Liver (tissue), 9 donors: ENCODE data around the gene PLCB2. TPM values are rescaled to one million over a fixed set of nuclear protein-coding genes. Genes with fewer than 3 reads are reported as not detected.
A peak's percentile ranks its signal among the peaks of the same experiment; 100 is the strongest.

ENCODE experiments used
- DNase-seq: peaks from one replicate; pipeline ENCODE4 v3.0.0-alpha.2; 2017; ENCODE audit warnings: low spot score
- H3K27ac ChIP-seq, 2 donors: one replicate each; pipeline ENCODE4 v1.7.0; 2013; ENCODE audit warnings: inconsistent platforms in 2 of 2, low read length in 2 of 2, control low read depth in 1 of 2, low read depth in 1 of 2, mild to moderate bottlenecking in 1 of 2
- H3K27me3 ChIP-seq, 4 donors: one replicate each; pipeline versions ENCODE4 v1.6.1 to v1.7.0; 2013; ENCODE audit warnings: low read length in 3 of 4, inconsistent platforms in 1 of 4, mild to moderate bottlenecking in 1 of 4, moderate library complexity in 1 of 4; ENCODE audit not compliant: control insufficient read depth in 4 of 4, insufficient read depth in 4 of 4
- H3K36me3 ChIP-seq, 4 donors: one replicate each; pipeline versions ENCODE4 v1.6.1 to v1.7.0; 2013; ENCODE audit warnings: low read length in 3 of 4, mild to moderate bottlenecking in 3 of 4, low read depth in 1 of 4, moderate library complexity in 1 of 4; ENCODE audit not compliant: control insufficient read depth in 4 of 4, insufficient read depth in 3 of 4
- H3K4me1 ChIP-seq, 4 donors: one replicate each; pipeline versions ENCODE4 v1.6.1 to v1.7.0; 2013; ENCODE audit warnings: low read length in 3 of 4, mild to moderate bottlenecking in 3 of 4, moderate library complexity in 1 of 4; ENCODE audit not compliant: control insufficient read depth in 4 of 4, insufficient read depth in 4 of 4
- H3K4me3 ChIP-seq, 3 donors: one replicate each; pipeline versions ENCODE4 v1.6.1 to v1.7.0; 2013; ENCODE audit warnings: low read length in 3 of 3, control low read depth in 1 of 3, low read depth in 1 of 3, mild to moderate bottlenecking in 1 of 3
- H3K9ac ChIP-seq, 2 donors: one replicate each; pipeline ENCODE4 v1.7.0; 2013; ENCODE audit warnings: low read length in 2 of 2, mild to moderate bottlenecking in 2 of 2, moderate library complexity in 2 of 2, control low read depth in 1 of 2, low read depth in 1 of 2
- H3K9me3 ChIP-seq, 4 donors: one replicate each; pipeline versions ENCODE4 v1.6.1 to v1.7.0; 2013; ENCODE audit warnings: low read length in 3 of 4; ENCODE audit not compliant: control insufficient read depth in 4 of 4
- HNF4A ChIP-seq, 2 donors: conservative IDR thresholded peaks; 2 replicates each; pipeline ENCODE4 v1.6.1; 2016; ENCODE audit warnings: antibody characterized with exemption in 2 of 2, mild to moderate bottlenecking in 2 of 2
- HNF4G ChIP-seq: IDR thresholded peaks from 2 replicates; pipeline ENCODE4 v1.6.1; 2016; ENCODE audit warnings: antibody characterized with exemption
- JUND ChIP-seq, 2 donors: IDR thresholded peaks; 2 replicates each; pipeline ENCODE4 v1.6.1; 2016; ENCODE audit warnings: antibody characterized with exemption in 2 of 2
- MAX ChIP-seq: IDR thresholded peaks from 2 replicates; pipeline ENCODE4 v1.6.1; 2016; ENCODE audit warnings: antibody characterized with exemption
- RAD21 ChIP-seq, 2 donors: IDR thresholded peaks; 2 replicates each; pipeline ENCODE4 v1.6.1; 2016; ENCODE audit warnings: antibody characterized with exemption in 2 of 2, mild to moderate bottlenecking in 2 of 2
- RXRA ChIP-seq, 2 donors: IDR thresholded peaks; 2 replicates each; pipeline ENCODE4 v1.6.1; 2017 to 2018; ENCODE audit warnings: antibody characterized with exemption in 2 of 2, mild to moderate bottlenecking in 1 of 2
- WGBS: extraction: QIAGEN DNeasy Blood & Tissue Kit; methylation state at CpG from one replicate; pipeline ENCODE4 v1.1.7; 2013; 5-methylcytosine and 5-hydroxymethylcytosine counted together
- polyA plus RNA-seq, 2 donors: library from polyadenylated mRNA; stranded (reverse) in 1 of 2; unstranded in 1 of 2; fragments of 200-250 nt in 1 of 2; fragments of >200 nt in 1 of 2; fragmentation: Nextera tagmentation in 1 of 2; extraction: Ambion mirVana in 1 of 2; gene quantifications; one replicate each; pipeline versions ENCODE4 v1.2.1 to v1.2.3, GENCODE V29; 2013 to 2015
- total RNA-seq, 2 donors: library from RNA; depleted of rRNA; stranded (reverse); fragments of >200 nt; gene quantifications; one replicate each; pipeline ENCODE4 v1.2.3, GENCODE V29; 2014
- TF ChIP-seq, protein P1 (sequence below): fragments of 150-350 bp; IDR thresholded peaks from 2 replicates; pipeline ENCODE4 v1.5.1; 2017; ENCODE audit warnings: improper control_type of control experiment, low read depth, low read length; ENCODE audit not compliant: missing input control
- TF ChIP-seq, protein P2 (sequence below): IDR thresholded peaks from 2 replicates; pipeline ENCODE4 v1.6.1; 2016; ENCODE audit warnings: antibody characterized with exemption, mild to moderate bottlenecking
- donor health status: healthy.
- donor health status: healthy.
- donor health status: healthy.
- donor health status: healthy.
- donor health status: healthy.

PLCB2 gene
- total and polyA plus RNA-seq, 4 donors: 2.1 to 13.3 (median 7.6) TPM

DNA sequence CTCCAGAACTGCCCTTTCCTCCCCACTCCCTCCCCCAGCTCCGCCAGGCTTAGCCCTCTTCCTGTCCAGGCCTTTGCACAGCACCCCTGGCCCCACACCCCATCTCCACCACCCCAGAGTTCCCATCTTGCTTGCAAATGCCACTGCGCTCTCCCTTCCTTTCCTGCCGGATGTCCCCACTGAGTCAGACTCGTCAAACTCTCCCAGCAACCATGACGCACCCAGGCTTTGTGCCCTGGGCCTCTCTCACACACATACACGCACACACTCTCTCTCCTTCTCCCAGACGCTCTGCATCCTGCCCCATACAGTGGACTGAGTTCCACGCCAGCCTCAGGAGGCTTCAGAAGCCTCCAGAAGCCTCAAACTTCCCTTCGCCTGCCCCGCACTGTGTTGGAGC lies 35.8 kb upstream of the PLCB2 start:
- Histone ChIP-seq H3K27ac (no peak overlapping the region), H3K4me3 (no peak overlapping the region), H3K4me1 (peaks cover 7 to 27% (median 17%) of the 10 kb centered on the region in 4 donors), H3K36me3 (no peaks in the 10 kb centered on the region), H3K9me3 (no peaks in the 10 kb centered on the region), H3K9ac (no peak overlapping the region), H3K27me3 (no peaks in the 10 kb centered on the region)
- DNase-seq: no peak
- TF ChIP-seq, protein P1, sequence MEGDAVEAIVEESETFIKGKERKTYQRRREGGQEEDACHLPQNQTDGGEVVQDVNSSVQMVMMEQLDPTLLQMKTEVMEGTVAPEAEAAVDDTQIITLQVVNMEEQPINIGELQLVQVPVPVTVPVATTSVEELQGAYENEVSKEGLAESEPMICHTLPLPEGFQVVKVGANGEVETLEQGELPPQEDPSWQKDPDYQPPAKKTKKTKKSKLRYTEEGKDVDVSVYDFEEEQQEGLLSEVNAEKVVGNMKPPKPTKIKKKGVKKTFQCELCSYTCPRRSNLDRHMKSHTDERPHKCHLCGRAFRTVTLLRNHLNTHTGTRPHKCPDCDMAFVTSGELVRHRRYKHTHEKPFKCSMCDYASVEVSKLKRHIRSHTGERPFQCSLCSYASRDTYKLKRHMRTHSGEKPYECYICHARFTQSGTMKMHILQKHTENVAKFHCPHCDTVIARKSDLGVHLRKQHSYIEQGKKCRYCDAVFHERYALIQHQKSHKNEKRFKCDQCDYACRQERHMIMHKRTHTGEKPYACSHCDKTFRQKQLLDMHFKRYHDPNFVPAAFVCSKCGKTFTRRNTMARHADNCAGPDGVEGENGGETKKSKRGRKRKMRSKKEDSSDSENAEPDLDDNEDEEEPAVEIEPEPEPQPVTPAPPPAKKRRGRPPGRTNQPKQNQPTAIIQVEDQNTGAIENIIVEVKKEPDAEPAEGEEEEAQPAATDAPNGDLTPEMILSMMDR: no peak
- WGBS: 84% methylated on average over 10 of the region's 10 CpGs

- peaks cover 7 to 27% (median 20%) of the 10 kb centered on the region in 4 donors for H3K4me1 ChIP-seq
- no peak overlapping the region for H3K27ac ChIP-seq
- no peak overlapping the region for H3K4me3 ChIP-seq
- no peaks in the 10 kb centered on the region for H3K27me3 ChIP-seq
- no peak for DNase-seq
- no peaks in the 10 kb centered on the region for H3K36me3 ChIP-seq
- 70% methylated on average over 7 of the region's 7 CpGs for WGBS
- no peaks in the 10 kb centered on the region for H3K9me3 ChIP-seq
- no peak for TF ChIP-seq RAD21 (IDR thresholded peaks at IDR 0.05)
- TF ChIP-seq MAX: no peak
- no peak for TF ChIP-seq JUND (IDR thresholded peaks at IDR 0.05)
- no peak for TF ChIP-seq HNF4A (conservative IDR thresholded peaks at IDR 0.05)
- TF ChIP-seq HNF4G: no peak
- H3K9ac ChIP-seq: no peak overlapping the region
Observed at GRCh38 chr15:40342416-40343320, 34.9 kb upstream of the PLCB2 start.

GRCh38 chr15:40340740-40341400 lies 33.1 kb upstream of the PLCB2 start, which contains the start of gene CCDC9B:
TSS of gene CCDC9B (minus strand) at chr15:40340939. CDS start at chr15:40340819, 120 bp downstream.
- H3K9ac ChIP-seq: peak within 1 kb of the TSS; percentile 10 to 41
- no peaks in the 10 kb centered on the region for H3K36me3 ChIP-seq
- TF ChIP-seq JUND (IDR thresholded peaks at IDR 0.05) (no peak), HNF4A (conservative IDR thresholded peaks at IDR 0.05) (peak; percentile 35 to 61), RXRA (IDR thresholded peaks at IDR 0.05) (peak; percentile 43 to 55), RAD21 (IDR thresholded peaks at IDR 0.05) (peak; percentile 32 to 36)
- TF ChIP-seq, protein P2, sequence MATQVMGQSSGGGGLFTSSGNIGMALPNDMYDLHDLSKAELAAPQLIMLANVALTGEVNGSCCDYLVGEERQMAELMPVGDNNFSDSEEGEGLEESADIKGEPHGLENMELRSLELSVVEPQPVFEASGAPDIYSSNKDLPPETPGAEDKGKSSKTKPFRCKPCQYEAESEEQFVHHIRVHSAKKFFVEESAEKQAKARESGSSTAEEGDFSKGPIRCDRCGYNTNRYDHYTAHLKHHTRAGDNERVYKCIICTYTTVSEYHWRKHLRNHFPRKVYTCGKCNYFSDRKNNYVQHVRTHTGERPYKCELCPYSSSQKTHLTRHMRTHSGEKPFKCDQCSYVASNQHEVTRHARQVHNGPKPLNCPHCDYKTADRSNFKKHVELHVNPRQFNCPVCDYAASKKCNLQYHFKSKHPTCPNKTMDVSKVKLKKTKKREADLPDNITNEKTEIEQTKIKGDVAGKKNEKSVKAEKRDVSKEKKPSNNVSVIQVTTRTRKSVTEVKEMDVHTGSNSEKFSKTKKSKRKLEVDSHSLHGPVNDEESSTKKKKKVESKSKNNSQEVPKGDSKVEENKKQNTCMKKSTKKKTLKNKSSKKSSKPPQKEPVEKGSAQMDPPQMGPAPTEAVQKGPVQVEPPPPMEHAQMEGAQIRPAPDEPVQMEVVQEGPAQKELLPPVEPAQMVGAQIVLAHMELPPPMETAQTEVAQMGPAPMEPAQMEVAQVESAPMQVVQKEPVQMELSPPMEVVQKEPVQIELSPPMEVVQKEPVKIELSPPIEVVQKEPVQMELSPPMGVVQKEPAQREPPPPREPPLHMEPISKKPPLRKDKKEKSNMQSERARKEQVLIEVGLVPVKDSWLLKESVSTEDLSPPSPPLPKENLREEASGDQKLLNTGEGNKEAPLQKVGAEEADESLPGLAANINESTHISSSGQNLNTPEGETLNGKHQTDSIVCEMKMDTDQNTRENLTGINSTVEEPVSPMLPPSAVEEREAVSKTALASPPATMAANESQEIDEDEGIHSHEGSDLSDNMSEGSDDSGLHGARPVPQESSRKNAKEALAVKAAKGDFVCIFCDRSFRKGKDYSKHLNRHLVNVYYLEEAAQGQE: peak; percentile 37
- peak within 1 kb of the TSS; percentile 54 to 79 for H3K27ac ChIP-seq
- WGBS: 17% methylated on average over 17 of the region's 17 CpGs
- peak within 1 kb of the TSS in 2 of 3 donors; percentile 17 to 21 for H3K4me3 ChIP-seq
- H3K9me3 ChIP-seq: no peaks in the 10 kb centered on the region
- peaks cover 7 to 29% (median 20%) of the 10 kb centered on the region in 4 donors for H3K4me1 ChIP-seq
- peak; percentile 86 for DNase-seq
- no peaks in the 10 kb centered on the region for H3K27me3 ChIP-seq
